NT2/D1 (cell line): ENCODE measurements around the gene SORCS1.

Source experiments
- SUZ12 ChIP-seq: IDR thresholded peaks from 2 replicates; pipeline ENCODE4 v1.6.1; 2011; ENCODE audit not compliant: insufficient read length, insufficient read depth; ENCODE audit errors: extremely low read depth
- YY1 ChIP-seq: IDR thresholded peaks from 2 replicates; pipeline ENCODE4 v1.6.1; 2011; ENCODE audit not compliant: insufficient read length, insufficient read depth
- ZNF274 ChIP-seq: IDR thresholded peaks from 2 replicates; pipeline ENCODE4 v1.6.1; 2011; ENCODE audit warnings: mild to moderate bottlenecking, low read depth, low read length

DNA sequence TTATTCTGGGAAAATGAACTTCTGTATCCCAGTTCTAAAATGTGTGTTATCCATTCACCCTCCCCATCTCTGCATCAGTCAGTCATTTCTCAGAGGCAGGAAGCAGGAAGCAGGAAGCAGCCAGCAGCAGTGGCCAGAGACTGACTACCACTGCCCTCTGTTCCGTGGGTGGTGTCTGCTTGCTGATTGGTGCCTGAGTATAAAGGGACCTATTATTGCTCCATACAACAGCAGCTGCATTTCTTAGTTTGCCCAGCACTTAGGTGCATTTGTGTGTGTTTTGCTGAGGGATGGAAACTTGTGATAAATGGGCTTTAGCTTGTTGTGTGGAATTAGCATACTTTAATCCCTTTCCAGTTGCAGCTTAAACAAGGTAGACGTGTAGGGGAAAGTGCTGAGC, 582.2 kb downstream of the SORCS1 start:
- no peak for TF ChIP-seq ZNF274
- no peak for TF ChIP-seq SUZ12
- no peak for TF ChIP-seq YY1
